B cell (primary cell): Measurements from ENCODE around the gene SLC2A9. TPM values are rescaled to one million over a fixed set of nuclear protein-coding genes. Genes with fewer than 3 reads are reported as not detected.

Experiments used
- ATAC-seq: fragments of 200-7000 bp; cut with Tn5 transposase; one replicate; pipeline ENCODE4 v1.10.0; 2021; ENCODE audit warnings: low read depth, mild to moderate bottlenecking, moderate number of reproducible peaks, moderate library complexity
- CTCF ChIA-PET: fragments of 350-600 bp; sonication (Branson Sonifier 250); formaldehyde crosslinking; loops from one replicate; lab custom pipeline; 2021; ENCODE audit warnings: antibody characterized with exemption, inconsistent platforms; lab: Charles Lee
- POLR2A ChIA-PET: fragments of 350-600 bp; sonication (Branson Sonifier 250); formaldehyde crosslinking; loops from one replicate; lab custom pipeline; 2021; ENCODE audit warnings: antibody characterized with exemption; lab: Charles Lee
- DNase-seq: peaks from one replicate; pipeline ENCODE4 v3.0.0; 2013
- H2AFZ ChIP-seq: 2 replicates; pipeline ENCODE4 v1.6.1; 2012; ENCODE audit warnings: mild to moderate bottlenecking, low read depth, low read length; ENCODE audit not compliant: insufficient read depth, poor library complexity, severe bottlenecking
- H3K27ac ChIP-seq, 2 donors: 1 replicate in 1 of 2; 2 replicates in 1 of 2; pipeline ENCODE4 v1.5.1; 2012 to 2013; ENCODE audit warnings: low read length in 2 of 2, mild to moderate bottlenecking in 2 of 2, moderate library complexity in 1 of 2
- H3K27me3 ChIP-seq, 4 experiments: fragments of 200-600 bp in 1 of 4; sonication (generic) in 1 of 4; replicated peaks in 1 of 4; 1 replicate in 2 of 4; 2 replicates in 2 of 4; pipeline versions ENCODE4 v1.6.1 to v1.7.0; 2013 to 2016; ENCODE audit warnings: low read length in 3 of 4, mild to moderate bottlenecking in 2 of 4, mixed read lengths in 1 of 4, moderate library complexity in 1 of 4; ENCODE audit not compliant: insufficient read depth in 4 of 4, control insufficient read depth in 3 of 4; ENCODE audit errors: control extremely low read depth in 1 of 4
- H3K36me3 ChIP-seq, 2 experiments: replicated peaks in 1 of 2; 1 replicate in 1 of 2; 2 replicates in 1 of 2; pipeline versions ENCODE4 v1.6.1 to v1.7.1; 2013; ENCODE audit warnings: low read length in 1 of 2; ENCODE audit not compliant: insufficient read depth in 2 of 2, control insufficient read depth in 1 of 2; ENCODE audit errors: control extremely low read depth in 1 of 2, extremely low read depth in 1 of 2
- H3K4me1 ChIP-seq, 2 donors: fragments of 200-600 bp in 1 of 2; sonication (generic) in 1 of 2; 1 replicate in 1 of 2; 2 replicates in 1 of 2; pipeline versions ENCODE4 v1.5.1 to v1.6.1; 2013 to 2017; ENCODE audit warnings: low read length in 2 of 2; ENCODE audit not compliant: control insufficient read depth in 2 of 2, insufficient read depth in 2 of 2
- H3K4me2 ChIP-seq: replicated peaks from 2 replicates; pipeline ENCODE3; 2012; ENCODE audit warnings: mild to moderate bottlenecking, low read depth, low read length; ENCODE audit not compliant: poor library complexity, severe bottlenecking
- H3K4me3 ChIP-seq, 5 experiments: fragments of 200-600 bp in 1 of 5; sonication (generic) in 1 of 5; 1 replicate in 3 of 5; 2 replicates in 2 of 5; pipeline versions ENCODE4 v1.5.1 to v1.7.0; 2011 to 2016; ENCODE audit warnings: low read length in 4 of 5, mild to moderate bottlenecking in 4 of 5, low read depth in 2 of 5, control low read depth in 1 of 5, moderate library complexity in 1 of 5; ENCODE audit not compliant: insufficient read depth in 1 of 5; ENCODE audit errors: control extremely low read depth in 1 of 5, extremely low read depth in 1 of 5
- H3K79me2 ChIP-seq: fragments of 200-600 bp; sonication (generic); one replicate; pipeline ENCODE4 v1.6.0; 2016; ENCODE audit warnings: low read length; ENCODE audit not compliant: control insufficient read depth, insufficient read depth
- H3K9ac ChIP-seq: fragments of 200-600 bp; sonication (generic); 2 replicates; pipeline ENCODE4 v1.6.1; 2017; ENCODE audit warnings: mild to moderate bottlenecking, low read length, moderate library complexity
- H3K9me3 ChIP-seq, 3 donors: one replicate each; pipeline versions ENCODE4 v1.6.1 to v1.7.1; 2013; ENCODE audit warnings: low read length in 2 of 3; ENCODE audit not compliant: control insufficient read depth in 2 of 3, insufficient read depth in 1 of 3; ENCODE audit errors: control extremely low read depth in 1 of 3
- H4K20me1 ChIP-seq: 2 replicates; pipeline ENCODE4 v1.6.0; 2012; ENCODE audit warnings: mild to moderate bottlenecking, low read length; ENCODE audit not compliant: insufficient read depth, control insufficient read depth, poor library complexity, severe bottlenecking
- H3K27ac Mint-ChIP-seq: one replicate; pipeline ENCODE4 v1.8.0; 2021; ENCODE audit warnings: mixed read lengths
- H3K27me3 Mint-ChIP-seq: one replicate; pipeline ENCODE4 v1.8.0; 2021; ENCODE audit warnings: mixed read lengths
- H3K4me1 Mint-ChIP-seq: one replicate; pipeline ENCODE4 v1.8.0; 2021; ENCODE audit warnings: mixed read lengths
- H3K4me3 Mint-ChIP-seq: one replicate; pipeline ENCODE4 v1.8.0; 2021; ENCODE audit warnings: mixed read lengths
- H3K9me3 Mint-ChIP-seq: one replicate; pipeline ENCODE4 v1.8.0; 2022; ENCODE audit warnings: mixed read lengths; ENCODE audit not compliant: insufficient read depth
- CTCF ChIP-seq: fragments of 200-600 bp; IDR thresholded peaks from one replicate; pipeline ENCODE4 v1.8.0; 2022; ENCODE audit warnings: antibody characterized with exemption, mild to moderate bottlenecking
- EZH2 ChIP-seq: IDR thresholded peaks from 2 replicates; pipeline ENCODE4 v1.6.1; 2012; ENCODE audit warnings: borderline replicate concordance, low read depth, mild to moderate bottlenecking, moderate library complexity, low read length; ENCODE audit not compliant: insufficient read depth, poor library complexity, severe bottlenecking
- WGBS: methylation state at CpG from one replicate; pipeline ENCODE4 v1.1.5; 2013; ENCODE audit warnings: missing lambda C conversion rate; ENCODE audit not compliant: insufficient coverage; 5-methylcytosine and 5-hydroxymethylcytosine counted together
- intact Hi-C: fragments of 100-400 bp; cut with micrococcal nuclease; formaldehyde crosslinking; loops from one replicate; pipeline ENCODE4 v1.10.0; 2022
- polyA plus RNA-seq: library from polyadenylated mRNA; depleted of rRNA; stranded (reverse); fragments of >200 nt; gene quantifications from 2 replicates; pipeline ENCODE4 v1.2.3, GENCODE V29; 2012
- total RNA-seq, 2 donors: library from RNA; stranded (reverse); fragments of 120-200 nt in 1 of 2; gene quantifications; 1 replicate in 1 of 2; 2 replicates in 1 of 2; pipeline versions ENCODE4 v1.2.3 to v1.2.4, GENCODE V29; 2013 to 2022

Gene SLC2A9
- total and polyA plus RNA-seq, 2 donors (not counting 1 experiment from before 2014, with no cell fraction given): 0.89 to 2.1 TPM

- no peak overlapping the region for H3K4me3 Mint-ChIP-seq
- TF ChIP-seq CTCF (no peak), EZH2 (no peak)
- CTCF ChIA-PET: no interaction called here
- H3K4me1 Mint-ChIP-seq: no peaks in the 10 kb centered on the region
- no peak overlapping the region for H3K27ac ChIP-seq
- POLR2A ChIA-PET: no interaction called here
- WGBS: 100% methylated on average over 1 of the region's 5 CpGs
- H3K27me3 Mint-ChIP-seq: no peaks in the 10 kb centered on the region
- no peak overlapping the region for H3K9ac ChIP-seq
- H3K9me3 ChIP-seq: no peaks in the 10 kb centered on the region
- no peak overlapping the region for H2AFZ ChIP-seq
- no peak overlapping the region for H3K4me2 ChIP-seq
- intact Hi-C loops: no loop called here
- no peaks in the 10 kb centered on the region for H3K4me1 ChIP-seq
- DNase-seq (no peak), ATAC-seq (no peak)
- H3K9me3 Mint-ChIP-seq: no peaks in the 10 kb centered on the region
- H3K4me3 ChIP-seq: no peak overlapping the region
- no peaks in the 10 kb centered on the region for H4K20me1 ChIP-seq
- H3K36me3 ChIP-seq: no peaks in the 10 kb centered on the region
- no peaks in the 10 kb centered on the region for H3K27me3 ChIP-seq
- no peaks in the 10 kb centered on the region for H3K79me2 ChIP-seq
- H3K27ac Mint-ChIP-seq: no peak overlapping the region
Measured at GRCh38 chr4:9940041-9940440, 81.3 kb downstream of the SLC2A9 start.

- ChIA-PET POLR2A (no interaction called here), CTCF (no interaction called here)
- DNase-seq (no peak), ATAC-seq (no peak)
- Histone ChIP-seq H2AFZ (no peak overlapping the region), H3K9ac (no peak overlapping the region), H3K9me3 (no peaks in the 10 kb centered on the region), H3K27ac (no peak overlapping the region), H3K36me3 (no peaks in the 10 kb centered on the region), H4K20me1 (no peaks in the 10 kb centered on the region), H3K4me2 (no peak overlapping the region), H3K4me3 (no peak overlapping the region), H3K27me3 (no peaks in the 10 kb centered on the region), H3K79me2 (no peaks in the 10 kb centered on the region), H3K4me1 (no peaks in the 10 kb centered on the region)
- H3K27me3 Mint-ChIP-seq: no peaks in the 10 kb centered on the region
- intact Hi-C loops: no loop called here
- TF ChIP-seq EZH2: no peak
- TF ChIP-seq CTCF: no peak
- H3K4me1 Mint-ChIP-seq: no peaks in the 10 kb centered on the region
- 75% methylated on average over 1 of the region's 5 CpGs for WGBS
- no peak overlapping the region for H3K27ac Mint-ChIP-seq
- no peak overlapping the region for H3K4me3 Mint-ChIP-seq
- no peaks in the 10 kb centered on the region for H3K9me3 Mint-ChIP-seq
Measured at GRCh38 chr4:9938933-9939332, 82.4 kb downstream of the SLC2A9 start.
